Stomach (tissue), 4 donors: ENCODE measurements around the gene BRD3OS.

Experiments used
- CTCF ChIP-seq, 7 experiments: fragments of 450-650 bp in 4 of 7; fragments of 200-600 bp in 3 of 7; sonication (generic) in 3 of 7; IDR thresholded peaks; one replicate each; pipeline ENCODE4 v1.5.1; 2016 to 2019; ENCODE audit warnings: antibody characterized with exemption in 7 of 7, control low read depth in 2 of 7, mild to moderate bottlenecking in 1 of 7
- EP300 ChIP-seq: sonication (generic); formaldehyde crosslinking; IDR thresholded peaks from one replicate; pipeline ENCODE4 v1.6.1; 2017; ENCODE audit warnings: antibody characterized with exemption

GRCh38 chr9:133995012-133995896 lies 30.0 kb upstream of the BRD3OS start:
- TF ChIP-seq CTCF (IDR thresholded peaks at IDR 0.05) (no peak), EP300 (no peak)
